Heart right ventricle (tissue), 16 donors: ENCODE results near the gene FAM177A1. TPM values are rescaled to one million over a fixed set of nuclear protein-coding genes. Genes with fewer than 3 reads are reported as not detected.
"Not testable (repeated sequence)": the region's sequence is repeated elsewhere in the genome, so short reads cannot be mapped to it uniquely, and the experiment has no call there.

Experiments
- ATAC-seq, 8 donors: fragments of 200-7000 bp; cut with Tn5 transposase; one replicate each; pipeline ENCODE4 v1.9.1; 2020; ENCODE audit warnings: mild to moderate bottlenecking in 8 of 8, moderate library complexity in 8 of 8, moderate number of reproducible peaks in 1 of 8
- DNase-seq, 2 donors: peaks; one replicate each; pipeline ENCODE4 v3.0.0-alpha.2; 2020
- H3K27ac ChIP-seq, 10 donors: fragments of 200-600 bp; sonication (generic) in 2 of 10; one replicate each; pipeline versions ENCODE4 v1.5.0 to v1.8.0; 2020 to 2022; ENCODE audit warnings: mild to moderate bottlenecking in 3 of 10
- H3K27me3 ChIP-seq, 7 donors: fragments of 200-600 bp; one replicate each; pipeline ENCODE4 v1.8.0; 2021 to 2022; ENCODE audit warnings: mild to moderate bottlenecking in 2 of 7
- H3K36me3 ChIP-seq, 9 donors: fragments of 200-600 bp; sonication (generic) in 1 of 9; one replicate each; pipeline versions ENCODE4 v1.5.0 to v1.8.0; 2020 to 2022; ENCODE audit warnings: mild to moderate bottlenecking in 2 of 9
- H3K4me1 ChIP-seq, 9 donors: fragments of 200-600 bp; sonication (generic) in 1 of 9; one replicate each; pipeline versions ENCODE4 v1.5.0 to v1.8.0; 2020 to 2022; ENCODE audit warnings: mild to moderate bottlenecking in 4 of 9
- H3K4me3 ChIP-seq, 10 donors: fragments of 200-600 bp; sonication (generic) in 2 of 10; one replicate each; pipeline versions ENCODE4 v1.5.0 to v1.8.0; 2020 to 2022; ENCODE audit warnings: mild to moderate bottlenecking in 7 of 10, moderate library complexity in 2 of 10
- H3K9me3 ChIP-seq, 11 donors: fragments of 200-600 bp in 10 of 11; sonication (generic) in 2 of 11; one replicate each; pipeline versions ENCODE4 v1.5.0 to v1.8.0; 2013 to 2022; ENCODE audit warnings: mild to moderate bottlenecking in 2 of 11, control low read depth in 1 of 11, moderate library complexity in 1 of 11
- WGBS, 2 donors: extraction: QIAGEN DNeasy Blood & Tissue Kit; methylation state at CpG; one replicate each; pipeline ENCODE4 v1.1.7; 2013; ENCODE audit warnings: inconsistent platforms in 1 of 2; 5-methylcytosine and 5-hydroxymethylcytosine counted together
- intact Hi-C, 10 donors: fragments of 100-400 bp; cut with DNase I; formaldehyde crosslinking; loops; one replicate each; pipeline versions ENCODE4 v1.11.1 to v1.14.2; 2022
- polyA plus RNA-seq, 2 donors: library from polyadenylated mRNA; stranded (reverse); fragments of 200-250 nt; gene quantifications; one replicate each; pipeline ENCODE4 v1.2.3, GENCODE V29; 2013
- total RNA-seq, 10 donors: library from RNA; stranded (reverse); fragmentation: NEBNext Ultra II Directional in 3 of 10; extraction: Animal tissue kit (Norgen Biotek cat#: 25700) in 3 of 10; gene quantifications; one replicate each; pipeline versions ENCODE4 v1.2.1 to v1.2.4, GENCODE V29; 2021 to 2023
- TF ChIP-seq, protein P1 (sequence below), 9 donors: fragments of 200-600 bp; sonication (generic) in 2 of 9; IDR thresholded peaks; one replicate each; pipeline versions ENCODE4 v1.5.0 to v1.8.0; 2021 to 2022; ENCODE audit warnings: antibody characterized with exemption in 9 of 9, mild to moderate bottlenecking in 5 of 9, moderate library complexity in 1 of 9
- donor health status: Arrhythmogenic right ventricular cardiomyopathy.
- donor health status: ischemic (EF 13 %, LVEDD 7.1; RV severe dilation, severe dysfunction).
- donor health status: healthy with polysubstance abuse.
- donor health status: DM: no; HTN: yes; CAD: no.
- donor health status: DM: no; HTN: no; CAD: no.
- donor health status: ischemic (EF 25% LVEDD 6.9; RV normal size, moderate dysfunction).
- donor health status: ischemic (EF 25% LVEDD 5.7; RV mildly dilated, moderate dysfunction).
- donor health status: healthy.
- donor health status: DM: yes; HTN: yes; CAD: no.
- donor health status: Ischemic cardiomyopathy.
- donor health status: ischemic (EF 35%, LVEDD 5.7; RV mildly dilated, moderate dysfunction).
- donor health status: nonischemic (EF 11% LVEDD 7.7; RV severe dilation, severe dysfunction).
- donor health status: DM: yes; HTN: yes; CAD: no.
- donor health status: PGD.
- donor health status: ischemic (EF 29% LVEDD 5.4; RV normal size, mild dysfunction).
- donor health status: nonischemic (EF 23%, LVEDD 6.1; RV moderate dilation, normal function).

The FAM177A1 gene
- total and polyA plus RNA-seq, 12 donors: 45.9 to 122 (median 98.1) TPM

- TF ChIP-seq, protein P1, sequence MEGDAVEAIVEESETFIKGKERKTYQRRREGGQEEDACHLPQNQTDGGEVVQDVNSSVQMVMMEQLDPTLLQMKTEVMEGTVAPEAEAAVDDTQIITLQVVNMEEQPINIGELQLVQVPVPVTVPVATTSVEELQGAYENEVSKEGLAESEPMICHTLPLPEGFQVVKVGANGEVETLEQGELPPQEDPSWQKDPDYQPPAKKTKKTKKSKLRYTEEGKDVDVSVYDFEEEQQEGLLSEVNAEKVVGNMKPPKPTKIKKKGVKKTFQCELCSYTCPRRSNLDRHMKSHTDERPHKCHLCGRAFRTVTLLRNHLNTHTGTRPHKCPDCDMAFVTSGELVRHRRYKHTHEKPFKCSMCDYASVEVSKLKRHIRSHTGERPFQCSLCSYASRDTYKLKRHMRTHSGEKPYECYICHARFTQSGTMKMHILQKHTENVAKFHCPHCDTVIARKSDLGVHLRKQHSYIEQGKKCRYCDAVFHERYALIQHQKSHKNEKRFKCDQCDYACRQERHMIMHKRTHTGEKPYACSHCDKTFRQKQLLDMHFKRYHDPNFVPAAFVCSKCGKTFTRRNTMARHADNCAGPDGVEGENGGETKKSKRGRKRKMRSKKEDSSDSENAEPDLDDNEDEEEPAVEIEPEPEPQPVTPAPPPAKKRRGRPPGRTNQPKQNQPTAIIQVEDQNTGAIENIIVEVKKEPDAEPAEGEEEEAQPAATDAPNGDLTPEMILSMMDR (IDR thresholded peaks at IDR 0.05): no peak
- no peaks in the 10 kb centered on the region for H3K4me1 ChIP-seq
- ATAC-seq: no peak
- H3K4me3 ChIP-seq: no peak overlapping the region
- WGBS, 2 donors: 97 to 99% methylated on average over 2 of the region's 2 CpGs
- H3K27ac ChIP-seq: no peak overlapping the region
- intact Hi-C loops: no loop called here
- H3K36me3 ChIP-seq: peaks cover 0 to 100% (median 67%) of the 10 kb centered on the region in 9 donors
- peaks cover 0 to 8% (median 0%) of the 10 kb centered on the region in 11 donors for H3K9me3 ChIP-seq
- no peak for DNase-seq
- H3K27me3 ChIP-seq: no peaks in the 10 kb centered on the region
These were observed 17.6 kb upstream of the FAM177A1 start for GRCh38 chr14:35028435-35028834.

DNA sequence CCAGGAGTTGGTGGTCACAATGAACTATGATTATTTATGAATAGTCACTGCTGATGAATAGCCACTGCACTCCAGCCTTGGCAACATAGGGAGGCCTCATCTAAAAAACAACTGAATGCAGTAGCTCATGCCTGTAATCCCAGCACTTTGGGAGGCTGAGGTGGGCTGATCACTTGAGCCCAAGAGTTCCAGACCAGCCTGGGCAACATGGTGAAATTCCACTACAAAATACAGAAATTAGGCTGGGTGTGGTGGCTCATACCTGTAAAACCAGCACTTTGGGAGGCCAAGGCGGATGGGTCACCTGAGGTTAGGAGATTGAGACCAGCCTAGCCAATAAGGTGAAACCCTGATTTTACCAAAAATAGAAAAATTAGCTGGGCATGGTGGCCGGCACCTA lies 13.5 kb upstream of the FAM177A1 start:
- DNase-seq: no peak
- peaks cover 0 to 73% (median 39%) of the 10 kb centered on the region in 9 donors for H3K36me3 ChIP-seq
- H3K4me3 ChIP-seq: no peak overlapping the region
- 97 to 100% methylated on average over 2 of the region's 2 CpGs for WGBS, 2 donors
- no peaks in the 10 kb centered on the region for H3K27me3 ChIP-seq
- TF ChIP-seq, protein P1 (IDR thresholded peaks at IDR 0.05): no peak
- H3K27ac ChIP-seq: no peak overlapping the region
- H3K9me3 ChIP-seq: peaks cover 0 to 24% (median 10%) of the 10 kb centered on the region in 11 donors
- intact Hi-C loops: no loop called here
- H3K4me1 ChIP-seq: no peaks in the 10 kb centered on the region
- ATAC-seq: no peak

DNA sequence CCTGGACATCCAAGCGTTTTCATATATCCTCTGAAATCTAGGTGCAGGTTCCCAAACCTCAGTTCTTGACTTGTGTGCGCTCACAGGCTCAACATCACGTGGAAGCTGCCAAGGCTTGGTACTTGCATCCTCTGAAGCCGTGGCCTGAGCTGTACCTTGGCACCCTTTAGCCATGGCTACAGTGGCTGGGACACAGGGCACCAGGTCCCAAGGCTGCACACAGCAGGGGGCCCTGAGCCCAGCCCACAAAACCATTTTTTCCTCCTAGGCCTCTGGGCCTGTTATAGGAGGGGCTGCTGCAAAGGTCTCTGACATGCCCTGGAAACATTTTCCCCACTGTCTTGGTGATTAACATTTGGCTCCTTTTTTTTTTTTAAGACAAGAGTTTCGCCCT lies 11.6 kb upstream of the FAM177A1 start:
- TF ChIP-seq, protein P1 (IDR thresholded peaks at IDR 0.05): no peak
- ATAC-seq: peak in 1 of 8 donors; percentile 41
- H3K4me1 ChIP-seq: no peaks in the 10 kb centered on the region
- H3K27me3 ChIP-seq: no peaks in the 10 kb centered on the region
- no peak overlapping the region for H3K4me3 ChIP-seq
- peaks cover 0 to 56% (median 27%) of the 10 kb centered on the region in 9 donors for H3K36me3 ChIP-seq
- no peak for DNase-seq
- 93 to 98% methylated on average over 5 of the region's 5 CpGs for WGBS, 2 donors
- peaks cover 0 to 24% (median 10%) of the 10 kb centered on the region in 11 donors for H3K9me3 ChIP-seq
- H3K27ac ChIP-seq: no peak overlapping the region
- intact Hi-C loops: no loop called here

DNA sequence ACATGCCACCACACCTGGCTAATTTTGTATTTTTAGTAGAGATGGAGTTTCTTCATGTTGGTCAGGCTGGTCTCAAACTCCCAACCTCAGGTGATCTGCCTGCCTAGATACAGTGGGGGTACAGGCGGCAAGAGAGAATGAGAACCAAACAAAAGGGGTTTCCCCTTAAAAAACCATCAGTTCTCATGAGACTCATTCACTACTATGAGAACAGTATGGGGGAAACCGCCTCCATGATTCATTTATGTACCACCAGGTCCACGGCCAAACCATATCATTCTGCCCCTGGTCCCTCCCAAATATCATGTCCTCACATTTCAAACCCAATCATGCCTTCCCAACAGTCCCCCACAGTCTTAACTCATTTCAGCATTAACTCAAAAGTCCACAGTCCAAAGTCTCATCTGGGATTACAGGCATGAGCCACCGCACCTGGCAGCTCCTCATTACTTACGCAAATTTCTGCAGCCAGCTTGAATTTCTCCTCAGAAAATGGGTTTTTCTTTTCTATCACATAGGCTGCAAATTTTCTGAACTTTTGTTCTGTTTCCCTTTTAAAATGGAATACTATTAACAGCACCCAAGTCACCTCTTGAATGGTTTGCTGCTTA lies 11.0 kb upstream of the FAM177A1 start:
- H3K27ac ChIP-seq, DNase-seq, ATAC-seq, intact Hi-C loops, H3K27me3 ChIP-seq, H3K4me3 ChIP-seq, H3K4me1 ChIP-seq: not testable (repeated sequence)
- Histone ChIP-seq H3K36me3 (peaks cover 0 to 50% (median 20%) of the 10 kb centered on the region in 9 donors), H3K9me3 (peaks cover 0 to 24% (median 10%) of the 10 kb centered on the region in 11 donors)
- WGBS, 2 donors: 99% methylated on average over 5 of the region's 5 CpGs

GRCh38 chr14:35038312-35038711 lies 7.8 kb upstream of the FAM177A1 start:
- intact Hi-C loops, H3K4me3 ChIP-seq, H3K4me1 ChIP-seq, H3K27me3 ChIP-seq, ATAC-seq, H3K27ac ChIP-seq, DNase-seq: not testable (repeated sequence)
- 94 to 95% methylated on average over 10 to 11 of the region's 17 CpGs for WGBS, 2 donors
- H3K9me3 ChIP-seq: peaks cover 0 to 18% (median 10%) of the 10 kb centered on the region in 11 donors
- peaks cover 0 to 17% (median 0%) of the 10 kb centered on the region in 9 donors for H3K36me3 ChIP-seq
